ENCODE data around the gene ETV6. TPM values are rescaled to one million over a fixed set of nuclear protein-coding genes. Genes with fewer than 3 reads are reported as not detected.

ETV6 gene
- total RNA-seq, 1 donor from 2014 or later, result 7.3 TPM

GRCh38 chr12:11758087-11758486 is 108.6 kb downstream of the ETV6 start:
- no peak for DNase-seq (ENCODE audit: low read depth in 2 of 2)

DNA sequence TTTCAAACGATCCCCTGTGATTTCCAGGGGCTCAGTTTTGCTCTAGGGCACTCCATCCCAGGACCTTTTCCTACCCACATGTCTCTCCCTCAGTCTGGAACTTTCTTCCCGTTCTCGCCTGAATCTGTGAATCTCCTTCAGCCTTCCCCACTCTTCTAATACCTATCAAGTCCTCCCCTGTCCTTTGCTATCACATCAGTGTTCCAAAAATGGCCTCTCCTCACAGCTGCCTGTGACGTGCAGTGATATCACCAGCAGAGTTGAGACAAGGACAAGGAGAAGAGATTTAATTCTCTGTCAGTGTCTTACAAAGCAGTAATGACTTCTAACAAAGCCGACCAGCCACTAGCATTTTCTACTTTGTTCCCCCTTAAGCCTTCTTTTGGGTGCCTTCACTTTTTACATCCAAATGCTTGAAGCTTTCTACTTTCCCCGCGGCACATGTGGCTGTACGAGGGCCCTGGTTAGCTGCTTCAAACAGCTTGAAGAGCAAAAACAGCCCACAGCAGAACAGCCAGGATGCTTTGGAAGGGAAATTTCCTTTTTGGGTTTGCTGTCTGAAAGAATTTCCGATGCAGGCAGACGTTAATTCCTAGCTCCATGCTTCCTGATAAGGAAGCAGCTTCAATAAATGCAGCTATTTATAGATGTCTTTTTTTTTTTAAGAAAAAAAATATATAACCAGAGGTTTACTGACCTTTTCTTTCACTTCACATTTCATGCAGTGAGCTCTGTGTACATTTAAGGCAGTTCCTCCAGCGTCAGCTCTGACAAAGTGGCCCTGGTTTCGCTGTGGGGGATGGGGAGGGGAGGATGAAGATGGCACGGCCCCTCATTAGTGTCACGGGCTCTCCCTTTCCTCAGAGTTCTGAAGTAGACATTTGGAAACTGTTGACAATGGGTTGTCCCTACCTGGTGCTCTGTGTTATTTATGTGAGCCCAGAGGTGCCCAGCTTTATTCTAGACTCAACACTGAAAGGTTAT is 109.3 kb downstream of the ETV6 start:
- DNase-seq (ENCODE audit: low read depth in 2 of 2), result peak in 1 of 2 donors; percentile 20

GRCh38 chr12:11759494-11759878 is 110.0 kb downstream of the ETV6 start:
- DNase-seq (ENCODE audit: low read depth in 2 of 2), result no peak

- DNase-seq (ENCODE audit: low read depth in 2 of 2), result no peak
Measured at GRCh38 chr12:11759899-11760298, 110.4 kb downstream of the ETV6 start.

DNA sequence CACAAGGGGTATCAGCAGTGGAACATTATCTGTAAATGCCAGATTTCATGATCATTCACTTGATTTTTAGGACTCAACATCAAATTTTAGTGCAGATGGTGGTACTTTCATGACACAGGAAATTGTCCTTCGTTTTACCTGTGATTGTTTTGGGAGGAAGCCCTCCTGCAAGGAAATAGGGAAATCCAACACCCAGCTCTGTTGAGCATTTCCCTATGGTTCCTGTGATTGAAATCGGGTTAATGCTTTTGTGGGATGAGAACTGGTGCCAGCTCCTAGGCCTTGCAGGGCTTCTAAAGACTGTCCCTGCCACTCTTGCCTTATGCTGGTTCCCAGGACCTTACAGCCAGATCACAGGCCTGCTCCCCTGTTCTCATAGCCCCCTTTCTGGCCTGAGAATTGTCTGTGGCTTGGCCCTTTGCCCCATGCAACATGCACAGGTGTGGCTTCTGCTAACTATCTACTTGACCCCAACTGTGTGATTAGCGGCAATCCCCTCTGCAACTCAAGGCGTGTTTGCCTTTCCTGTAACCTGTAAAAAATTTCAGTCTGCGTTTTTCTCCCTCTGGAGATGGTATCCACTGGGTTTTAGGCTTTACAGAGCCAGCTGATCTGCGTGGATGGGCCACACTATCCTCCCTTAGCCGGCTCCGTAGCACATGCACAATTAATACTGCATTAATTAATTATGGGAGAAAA is 112.5 kb downstream of the ETV6 start:
- no peak for DNase-seq (ENCODE audit: low read depth in 2 of 2)

DNA sequence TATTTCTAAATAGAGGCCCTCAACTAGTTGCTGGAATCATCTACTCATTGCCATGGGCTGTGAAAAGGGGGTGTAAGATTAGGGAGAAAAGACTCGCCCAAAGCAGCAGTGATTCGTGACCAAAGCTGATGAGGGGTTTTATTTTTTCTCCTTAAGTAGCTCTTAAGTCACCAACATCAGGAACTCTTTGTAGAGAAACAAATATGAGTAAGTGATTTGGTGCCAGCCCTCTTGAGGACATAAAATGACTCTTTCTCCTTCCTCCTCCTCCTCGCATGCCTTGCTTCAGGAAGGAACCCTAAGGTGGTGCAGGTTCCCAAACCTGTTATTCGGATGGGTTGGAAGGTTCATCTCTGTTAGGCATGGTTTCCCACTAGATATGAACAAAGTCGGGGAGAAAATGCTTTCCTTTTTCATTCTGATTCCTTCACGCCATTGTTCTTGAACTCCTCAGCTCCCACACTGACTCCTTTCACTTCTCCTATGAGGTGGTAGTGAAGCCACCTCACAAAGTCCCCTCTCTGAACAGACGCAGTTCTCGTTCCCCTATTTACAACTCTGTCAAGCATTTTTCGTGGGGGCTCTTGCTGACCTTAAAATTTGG is 113.4 kb downstream of the ETV6 start:
- DNase-seq (ENCODE audit: low read depth in 2 of 2), result no peak

- no peak for DNase-seq (ENCODE audit: low read depth in 2 of 2)
Measured at GRCh38 chr12:11763760-11764520, 114.5 kb downstream of the ETV6 start.

GRCh38 chr12:11764837-11765236 is 115.4 kb downstream of the ETV6 start:
- no peak for DNase-seq (ENCODE audit: low read depth in 2 of 2)

GRCh38 chr12:11765421-11765816 is 115.9 kb downstream of the ETV6 start:
- no peak for DNase-seq (ENCODE audit: low read depth in 2 of 2)

DNA sequence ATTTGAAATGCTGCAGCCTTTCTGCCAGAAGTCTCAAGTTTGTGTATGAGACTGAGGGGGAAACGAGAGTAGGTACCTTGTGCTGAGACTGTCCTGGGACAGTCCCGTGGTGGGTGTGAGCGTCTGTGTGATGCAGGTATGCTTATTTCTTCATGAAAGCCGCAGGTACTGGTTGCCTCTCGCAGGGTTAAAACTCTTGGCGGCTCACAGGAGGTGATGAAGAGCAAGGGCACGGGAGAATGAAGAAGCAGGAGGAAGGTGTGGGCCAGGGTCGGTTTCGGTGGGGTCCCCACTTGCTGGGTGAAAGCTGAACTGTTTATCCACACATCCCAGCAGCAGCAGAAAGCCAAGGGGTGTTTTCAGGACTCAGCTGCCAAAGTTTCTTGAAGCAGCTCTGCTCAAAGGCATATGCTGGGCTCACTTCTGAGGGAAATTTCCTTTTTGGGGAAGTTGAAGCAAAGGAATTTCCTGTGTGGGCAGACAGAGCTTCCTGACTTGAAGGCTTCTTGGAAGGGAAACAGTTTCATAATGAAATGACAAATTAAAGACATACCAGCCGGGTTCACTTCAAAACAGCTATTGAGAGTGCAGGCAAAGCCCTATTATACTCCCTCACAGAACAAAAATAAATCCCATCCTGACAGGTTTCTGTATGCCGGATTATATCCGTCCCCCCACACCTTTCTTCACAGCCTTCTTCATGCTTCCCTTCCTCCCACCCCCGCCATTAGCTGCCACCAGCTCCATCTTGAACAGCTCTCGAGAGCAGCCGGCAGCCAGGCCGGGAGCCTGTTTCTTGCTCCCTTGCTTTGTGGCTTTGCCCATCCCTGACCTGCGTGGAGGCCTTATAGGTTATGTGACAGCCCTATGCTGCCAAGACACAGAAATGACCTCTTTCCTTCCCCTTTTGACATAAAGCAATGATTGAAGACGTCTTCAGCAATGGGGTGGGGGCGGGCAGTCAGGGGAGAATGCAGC is 116.6 kb downstream of the ETV6 start:
- peak in 1 of 2 donors; percentile 56 for DNase-seq (ENCODE audit: low read depth in 2 of 2)

DNA sequence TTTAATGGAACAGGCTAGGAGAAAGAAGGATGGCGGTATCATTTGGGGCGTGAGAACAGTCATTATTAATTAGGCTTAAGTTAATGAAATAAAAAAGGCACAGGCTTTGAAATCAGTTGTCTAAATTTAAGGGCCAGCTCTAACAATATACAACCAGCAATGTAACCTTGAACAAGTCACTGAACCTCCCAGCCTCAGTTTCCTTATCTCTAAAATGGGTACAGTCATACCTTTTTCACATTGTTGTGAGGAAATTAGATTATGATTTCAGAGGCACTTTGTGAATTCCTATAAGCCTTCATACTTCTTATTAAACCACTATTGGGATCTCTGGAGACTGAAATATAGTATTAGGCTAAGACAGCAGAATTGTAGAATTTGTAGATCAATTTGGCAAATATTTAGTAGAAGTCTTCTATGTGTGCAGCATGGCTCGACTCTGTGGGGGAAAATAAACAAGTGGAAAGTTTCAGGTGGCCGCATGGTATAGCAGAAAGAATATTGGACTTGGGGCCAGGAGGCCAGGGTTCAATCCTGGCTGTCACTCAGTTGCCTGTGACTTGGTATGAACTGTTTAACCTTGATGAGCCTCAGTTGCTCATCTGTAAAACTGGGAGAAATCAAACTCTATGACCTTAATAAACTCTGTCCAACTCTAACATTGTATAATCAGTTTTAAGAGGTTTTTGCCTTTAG is 117.7 kb downstream of the ETV6 start:
- no peak for DNase-seq (ENCODE audit: low read depth in 2 of 2)

- no peak for DNase-seq (ENCODE audit: low read depth in 2 of 2)
Measured at GRCh38 chr12:11767798-11768197, 118.3 kb downstream of the ETV6 start.

DNA sequence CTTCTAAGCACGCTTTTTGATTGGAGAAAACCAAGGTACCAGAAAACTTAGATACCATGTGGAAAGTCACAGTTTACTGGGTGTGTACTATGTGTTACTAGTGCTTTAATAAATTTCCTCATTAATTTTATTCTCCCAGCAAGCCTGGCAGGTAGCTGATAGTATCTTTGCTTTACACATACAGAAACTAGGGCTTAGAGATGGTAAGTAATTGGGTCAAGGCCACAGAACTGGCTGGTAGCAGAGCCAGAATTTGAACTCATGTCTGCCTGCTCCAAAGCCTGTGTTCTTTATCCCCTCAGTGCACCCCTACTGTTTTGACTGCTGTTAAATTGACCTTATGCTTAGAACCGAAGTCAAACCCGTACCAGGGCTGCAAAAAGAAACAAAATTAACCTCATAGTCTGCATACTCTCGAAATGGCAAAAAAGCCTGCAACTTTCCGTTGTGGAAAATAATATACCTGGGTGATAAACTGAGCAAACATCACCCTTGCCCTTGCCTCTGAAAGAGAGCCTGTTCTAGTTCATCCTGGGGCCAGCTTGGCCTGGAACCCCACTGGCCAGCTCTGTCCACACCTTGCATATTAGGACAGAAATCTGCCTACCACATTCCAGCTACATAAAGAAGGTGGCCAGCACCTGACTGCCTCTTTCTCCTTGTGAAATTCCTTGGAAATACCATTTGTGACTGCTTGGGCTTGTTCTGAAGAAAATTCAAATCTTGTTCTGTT is 118.9 kb downstream of the ETV6 start:
- DNase-seq (ENCODE audit: low read depth in 2 of 2), result no peak

- DNase-seq (ENCODE audit: low read depth in 2 of 2), result peak in 1 of 2 donors; percentile 23
Measured at GRCh38 chr12:11769723-11770514, 120.4 kb downstream of the ETV6 start.

- DNase-seq (ENCODE audit: low read depth in 2 of 2), result peak; percentile 34 to 72
Measured at GRCh38 chr12:11771356-11771755, 121.9 kb downstream of the ETV6 start.

GRCh38 chr12:11771895-11772502 is 122.5 kb downstream of the ETV6 start:
- no peak for DNase-seq (ENCODE audit: low read depth in 2 of 2)

DNA sequence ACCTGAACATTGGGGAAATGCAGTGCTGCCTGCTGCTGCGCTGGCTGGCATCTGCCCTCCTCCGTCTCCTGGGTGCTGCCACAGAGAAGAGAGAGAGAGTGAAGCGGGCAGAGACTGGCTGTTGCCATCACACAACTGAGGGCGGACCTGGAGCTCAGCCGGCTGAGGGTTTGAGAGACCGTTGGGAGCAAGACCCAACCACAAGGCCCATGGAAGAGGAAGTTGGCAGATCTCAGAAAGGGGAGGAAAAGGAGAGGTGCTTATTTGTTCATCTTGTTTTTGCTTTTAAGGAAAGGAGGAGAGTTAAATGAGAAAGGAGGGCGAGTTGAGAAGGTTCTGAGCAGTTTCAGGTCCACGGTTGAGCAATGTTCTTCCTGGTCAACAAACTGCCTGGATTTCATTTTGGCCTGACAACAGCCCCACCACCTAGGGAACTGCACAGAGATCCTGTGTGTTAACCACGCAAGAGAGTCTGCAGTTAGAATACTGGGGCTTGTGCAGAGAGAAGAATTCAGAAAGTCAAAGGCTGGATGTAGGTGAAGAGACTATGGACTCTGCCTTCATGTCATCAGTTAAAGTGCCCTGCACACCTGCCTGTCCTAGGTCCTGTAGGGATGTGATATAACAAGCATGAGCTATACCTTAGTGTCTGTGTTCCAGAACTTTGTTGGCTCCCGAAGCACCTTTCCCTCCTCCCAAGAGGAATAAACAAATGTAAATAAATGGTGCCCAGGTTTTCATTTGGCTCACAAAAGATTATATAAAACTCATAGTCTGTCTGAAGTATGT is 124.6 kb downstream of the ETV6 start:
- no peak for DNase-seq (ENCODE audit: low read depth in 2 of 2)
